ENCODE data around the gene PPP1R9A. TPM values are rescaled to one million over a fixed set of nuclear protein-coding genes. Genes with fewer than 3 reads are reported as not detected.

Gene PPP1R9A
- total RNA-seq, 4 donors from 2014 or later, result 15.7 to 37.6 (median 27.6) TPM

GRCh38 chr7:95104739-95105138 lies 197.3 kb downstream of the PPP1R9A start:
- no peak for TF ChIP-seq POLR2A (IDR thresholded peaks at IDR 0.05)
- no peak for TF ChIP-seq CTCF (IDR thresholded peaks at IDR 0.05)
- no peak for TF ChIP-seq EP300 (IDR thresholded peaks at IDR 0.05)
- whole genome bisulfite sequencing, 2 donors, result 26 to 33% methylated on average over 1 of the region's 1 CpG
- DNase-seq (ENCODE audit: low spot score in 2 of 2), result no peak
- no peak overlapping the region for H3K4me3 ChIP-seq
- H3K36me3 ChIP-seq, result no peaks in the 10 kb centered on the region
- H3K27me3 ChIP-seq, result no peaks in the 10 kb centered on the region
- peaks cover 0 to 12% (median 0%) of the 10 kb centered on the region in 4 donors for H3K4me1 ChIP-seq
- no peaks in the 10 kb centered on the region for H3K9me3 ChIP-seq
- H3K27ac ChIP-seq, result no peak overlapping the region

DNA sequence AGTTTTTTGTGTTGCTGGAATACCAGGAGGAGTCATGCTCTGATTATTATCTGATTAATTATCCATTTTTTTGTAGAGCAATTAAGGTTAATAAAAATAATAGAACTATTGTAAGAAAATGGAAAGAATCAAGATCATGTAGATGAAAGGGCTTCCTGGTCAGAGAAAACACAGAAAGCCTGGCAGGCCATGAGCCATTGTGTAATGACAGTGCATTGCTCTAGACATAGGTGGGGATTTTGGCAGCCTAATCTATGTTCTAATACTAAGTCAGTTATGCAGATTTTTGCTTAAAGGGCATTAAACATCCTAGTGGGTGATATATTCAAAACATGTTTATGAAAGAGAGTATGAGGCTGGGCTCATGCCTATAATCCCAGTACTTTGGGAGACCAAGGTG lies 198.2 kb downstream of the PPP1R9A start:
- Histone ChIP-seq H3K4me1 (peaks cover 0 to 12% (median 0%) of the 10 kb centered on the region in 4 donors), H3K36me3 (no peaks in the 10 kb centered on the region), H3K4me3 (no peak overlapping the region), H3K9me3 (no peaks in the 10 kb centered on the region), H3K27ac (no peak overlapping the region), H3K27me3 (no peaks in the 10 kb centered on the region)
- DNase-seq (ENCODE audit: low spot score in 2 of 2), result no peak
- TF ChIP-seq POLR2A (IDR thresholded peaks at IDR 0.05) (no peak), EP300 (IDR thresholded peaks at IDR 0.05) (no peak), CTCF (IDR thresholded peaks at IDR 0.05) (no peak)

DNA sequence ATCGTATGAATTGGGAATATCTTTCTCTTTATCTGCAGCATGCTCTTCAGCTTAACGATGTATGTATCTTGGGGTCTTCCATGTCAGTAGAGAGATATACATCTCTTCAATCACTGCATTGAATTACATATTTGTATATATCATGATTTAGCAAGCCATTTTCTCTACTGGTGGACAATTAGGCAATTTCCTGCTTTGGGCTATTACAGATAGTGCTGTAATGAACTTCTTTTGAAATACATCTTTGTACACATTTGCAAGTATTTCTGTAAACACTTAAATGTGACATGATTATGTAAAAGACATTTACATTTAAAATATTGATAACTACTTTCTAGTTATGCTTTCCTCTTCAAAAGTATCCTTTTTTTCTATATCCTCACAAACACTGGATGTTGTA lies 199.0 kb downstream of the PPP1R9A start:
- no peaks in the 10 kb centered on the region for H3K36me3 ChIP-seq
- WGBS, 2 donors, result 85 to 87% methylated on average over 2 of the region's 2 CpGs
- no peak for DNase-seq (ENCODE audit: low spot score in 2 of 2)
- no peaks in the 10 kb centered on the region for H3K27me3 ChIP-seq
- H3K4me3 ChIP-seq, result no peak overlapping the region
- H3K27ac ChIP-seq, result no peak overlapping the region
- peaks cover 0 to 12% (median 0%) of the 10 kb centered on the region in 4 donors for H3K4me1 ChIP-seq
- TF ChIP-seq EP300 (IDR thresholded peaks at IDR 0.05) (no peak), CTCF (IDR thresholded peaks at IDR 0.05) (no peak), POLR2A (IDR thresholded peaks at IDR 0.05) (no peak)
- H3K9me3 ChIP-seq, result no peaks in the 10 kb centered on the region

- WGBS, 2 donors, result 97 to 98% methylated on average over 3 of the region's 3 CpGs
- H3K4me1 ChIP-seq, result peaks cover 0 to under 1% (median 0%) of the 10 kb centered on the region in 4 donors
Measured at GRCh38 chr7:95110707-95111106, 203.3 kb downstream of the PPP1R9A start.

GRCh38 chr7:95113590-95113989 lies 206.2 kb downstream of the PPP1R9A start:
- no peak for DNase-seq (ENCODE audit: low spot score in 2 of 2)
- no peaks in the 10 kb centered on the region for H3K4me1 ChIP-seq
- TF ChIP-seq EP300 (IDR thresholded peaks at IDR 0.05) (no peak), POLR2A (IDR thresholded peaks at IDR 0.05) (no peak), CTCF (IDR thresholded peaks at IDR 0.05) (no peak)
- H3K4me3 ChIP-seq, result no peak overlapping the region
- H3K27me3 ChIP-seq, result no peaks in the 10 kb centered on the region
- H3K9me3 ChIP-seq, result no peaks in the 10 kb centered on the region
- H3K36me3 ChIP-seq, result no peaks in the 10 kb centered on the region
- H3K27ac ChIP-seq, result no peak overlapping the region

More at GRCh38 chr7:95110707-95111106, 203.3 kb downstream of the PPP1R9A start:
- H3K9me3 ChIP-seq, result no peaks in the 10 kb centered on the region
- no peak overlapping the region for H3K27ac ChIP-seq
- no peak overlapping the region for H3K4me3 ChIP-seq
- H3K27me3 ChIP-seq, result no peaks in the 10 kb centered on the region
- H3K36me3 ChIP-seq, result no peaks in the 10 kb centered on the region
- TF ChIP-seq EP300 (IDR thresholded peaks at IDR 0.05) (no peak), POLR2A (IDR thresholded peaks at IDR 0.05) (no peak), CTCF (IDR thresholded peaks at IDR 0.05) (no peak)
- DNase-seq (ENCODE audit: low spot score in 2 of 2), result no peak

Data from tibial nerve (tissue), 4 donors.